ENCODE measurements around the gene DBN1. TPM values are rescaled to one million over a fixed set of nuclear protein-coding genes. Genes with fewer than 3 reads are reported as not detected.

The DBN1 gene
- total and polyA plus RNA-seq, 9 of the 15 experiments (the other 6 are each of a cell fraction or from before 2014, with no cell fraction given) = 0.25 to 87.2 (median 27.9) TPM

- TF ChIP-seq ZNF75A (CRISPR knock-in tag; IDR thresholded peaks at IDR 0.05) (no peak), ZNF77 (CRISPR knock-in tag; IDR thresholded peaks at IDR 0.05) (no peak), PRDM10 (IDR thresholded peaks at IDR 0.05; ENCODE audit: partially characterized antibody) (no peak), DACH1 (IDR thresholded peaks at IDR 0.05; ENCODE audit: partially characterized antibody) (peak; percentile 54), GATA2 (CRISPR knock-in tag; IDR thresholded peaks at IDR 0.05) (0 out of 2 replicates have a peak, but pooled peaks have one; percentile 23), RBBP5 (IDR thresholded peaks at IDR 0.05; ENCODE audit: borderline replicate concordance, insufficient read depth, low read length, poor library complexity, severe bottlenecking) (no peak), MECOM (CRISPR knock-in tag; IDR thresholded peaks at IDR 0.05) (no peak), ZNF695 (CRISPR knock-in tag; IDR thresholded peaks at IDR 0.05) (no peak), ELK3 (CRISPR knock-in tag; IDR thresholded peaks at IDR 0.05) (no peak), ARID1B (IDR thresholded peaks at IDR 0.05) (peak; percentile 89), ZBTB33 (CRISPR knock-in tag; IDR thresholded peaks at IDR 0.05) (no peak), ELF2 (CRISPR knock-in tag; IDR thresholded peaks at IDR 0.05) (no peak), PCBP1 (IDR thresholded peaks at IDR 0.05; ENCODE audit: low read depth, low read length, poor library complexity, severe bottlenecking) (no peak), SMARCC2 (IDR thresholded peaks at IDR 0.05; ENCODE audit: low read depth) (peak; percentile 39; the same call in 1 of the 2 replicates), SAP30 (IDR thresholded peaks at IDR 0.05; ENCODE audit: borderline replicate concordance, insufficient read depth, low read depth, low read length, poor library complexity, severe bottlenecking) (no peak), SMARCE1 (IDR thresholded peaks at IDR 0.05) (peak; percentile 58; the same call in 1 of the 2 replicates), CTBP1 (IDR thresholded peaks at IDR 0.05; ENCODE audit: borderline replicate concordance) (no peak), CCNT2 (IDR thresholded peaks at IDR 0.05; ENCODE audit: borderline replicate concordance, extremely low read depth, insufficient read length, low read depth, low read length) (no peak), GABPA (tag; conservative IDR thresholded peaks at IDR 0.05; ENCODE audit: low read depth) (no peak), NR2C2 (CRISPR knock-in tag; IDR thresholded peaks at IDR 0.05) (no peak), NR2C2 (tag; IDR thresholded peaks at IDR 0.05) (no peak)
Measured at GRCh38 chr5:177508837-177509236, 35.4 kb upstream of the DBN1 start (continued).

Data from K562 (cell line).